ENCODE data around the gene PLD3. TPM values are rescaled to one million over a fixed set of nuclear protein-coding genes. Genes with fewer than 3 reads are reported as not detected.

The PLD3 gene
- total RNA-seq, 4 donors from 2014 or later = 237 to 302 (median 266) TPM

DNA sequence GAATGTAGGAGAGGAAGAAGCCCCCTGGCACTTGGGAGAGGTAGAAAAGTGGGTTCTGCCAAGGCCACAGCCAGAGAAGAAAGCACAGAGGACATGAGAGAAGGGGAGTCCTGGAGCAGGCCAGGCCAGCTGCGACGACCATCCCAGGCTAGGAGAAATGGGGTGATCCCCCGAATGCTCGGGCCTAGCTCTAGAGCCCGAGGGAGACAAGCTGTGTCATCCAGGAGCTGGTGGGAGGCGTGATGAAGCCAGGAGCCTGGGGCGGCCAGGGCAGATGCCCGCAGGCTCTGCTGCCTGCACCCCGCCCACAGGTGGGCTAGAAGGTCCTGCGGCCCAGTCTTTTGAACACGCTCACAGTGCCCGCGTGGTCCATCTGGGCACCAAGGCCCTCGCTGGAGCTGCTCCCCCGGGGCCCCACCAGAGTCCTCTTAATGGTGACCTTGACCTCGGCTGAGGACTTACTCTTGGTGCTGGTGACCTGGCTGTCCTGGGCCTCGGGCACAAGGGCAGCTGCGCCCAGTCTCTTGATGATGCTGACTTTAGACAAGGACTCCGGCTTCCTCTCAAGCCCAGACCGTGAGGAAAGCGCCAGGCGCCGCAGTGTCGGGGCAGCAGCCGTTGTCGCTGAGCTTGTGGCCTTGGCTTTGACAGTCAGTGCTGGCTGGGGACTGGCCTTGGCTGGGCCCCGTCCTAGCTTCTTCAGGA is 26.8 kb upstream of the PLD3 start:
- H3K36me3 ChIP-seq = peaks cover 0 to 91% of the 10 kb centered on the region in 2 donors
- TF ChIP-seq EP300 (IDR thresholded peaks at IDR 0.05) = no peak
- no peak for TF ChIP-seq POLR2A (IDR thresholded peaks at IDR 0.05)
- no peak for TF ChIP-seq POLR2AphosphoS5 (IDR thresholded peaks at IDR 0.05)
- TF ChIP-seq, protein P1, sequence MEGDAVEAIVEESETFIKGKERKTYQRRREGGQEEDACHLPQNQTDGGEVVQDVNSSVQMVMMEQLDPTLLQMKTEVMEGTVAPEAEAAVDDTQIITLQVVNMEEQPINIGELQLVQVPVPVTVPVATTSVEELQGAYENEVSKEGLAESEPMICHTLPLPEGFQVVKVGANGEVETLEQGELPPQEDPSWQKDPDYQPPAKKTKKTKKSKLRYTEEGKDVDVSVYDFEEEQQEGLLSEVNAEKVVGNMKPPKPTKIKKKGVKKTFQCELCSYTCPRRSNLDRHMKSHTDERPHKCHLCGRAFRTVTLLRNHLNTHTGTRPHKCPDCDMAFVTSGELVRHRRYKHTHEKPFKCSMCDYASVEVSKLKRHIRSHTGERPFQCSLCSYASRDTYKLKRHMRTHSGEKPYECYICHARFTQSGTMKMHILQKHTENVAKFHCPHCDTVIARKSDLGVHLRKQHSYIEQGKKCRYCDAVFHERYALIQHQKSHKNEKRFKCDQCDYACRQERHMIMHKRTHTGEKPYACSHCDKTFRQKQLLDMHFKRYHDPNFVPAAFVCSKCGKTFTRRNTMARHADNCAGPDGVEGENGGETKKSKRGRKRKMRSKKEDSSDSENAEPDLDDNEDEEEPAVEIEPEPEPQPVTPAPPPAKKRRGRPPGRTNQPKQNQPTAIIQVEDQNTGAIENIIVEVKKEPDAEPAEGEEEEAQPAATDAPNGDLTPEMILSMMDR (IDR thresholded peaks at IDR 0.05) = no peak

DNA sequence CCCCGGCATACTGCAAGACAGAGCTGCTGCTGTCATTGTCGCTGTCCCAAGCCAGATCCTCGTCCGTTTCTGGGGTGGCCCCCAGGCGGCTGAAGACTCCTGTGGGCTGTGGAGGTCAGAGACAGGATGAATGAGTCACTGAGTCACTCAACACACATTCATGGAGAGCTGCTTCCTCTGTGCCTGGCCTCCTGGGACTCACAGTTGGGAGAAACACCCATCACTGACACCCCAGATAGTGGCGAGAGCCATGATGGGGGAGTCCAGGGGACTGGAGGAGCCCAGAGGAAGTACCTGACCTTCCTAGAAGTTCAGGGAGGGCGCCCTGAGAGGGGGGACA is 26.3 kb upstream of the PLD3 start:
- Histone ChIP-seq H3K4me3 (no peak overlapping the region), H3K4me1 (no peaks in the 10 kb centered on the region), H3K9me3 (no peaks in the 10 kb centered on the region), H3K27me3 (no peaks in the 10 kb centered on the region), H3K36me3 (peaks cover 0 to 94% of the 10 kb centered on the region in 2 donors), H3K27ac (no peak overlapping the region)
- no peak for ATAC-seq
- TF ChIP-seq, protein P1 (IDR thresholded peaks at IDR 0.05) = no peak
- TF ChIP-seq EP300 (IDR thresholded peaks at IDR 0.05) (no peak), POLR2AphosphoS5 (IDR thresholded peaks at IDR 0.05) (no peak), POLR2A (IDR thresholded peaks at IDR 0.05) (no peak)
- WGBS, 2 donors (ENCODE audit: low coverage in 1 of 2) = 100% methylated on average over 2 of the region's 7 CpGs; no CpG with 5 or more reads in 1 of the 2 donors

More for the DNA sequence above, 26.8 kb upstream of the PLD3 start:
- no peaks in the 10 kb centered on the region for H3K4me1 ChIP-seq
- H3K9me3 ChIP-seq = no peaks in the 10 kb centered on the region
- no peak for ATAC-seq
- H3K4me3 ChIP-seq = no peak overlapping the region
- H3K27ac ChIP-seq = no peak overlapping the region
- no peaks in the 10 kb centered on the region for H3K27me3 ChIP-seq
- WGBS, 2 donors (ENCODE audit: low coverage in 1 of 2) = 82 to 100% methylated on average over 1 to 5 of the region's 27 CpGs

DNA sequence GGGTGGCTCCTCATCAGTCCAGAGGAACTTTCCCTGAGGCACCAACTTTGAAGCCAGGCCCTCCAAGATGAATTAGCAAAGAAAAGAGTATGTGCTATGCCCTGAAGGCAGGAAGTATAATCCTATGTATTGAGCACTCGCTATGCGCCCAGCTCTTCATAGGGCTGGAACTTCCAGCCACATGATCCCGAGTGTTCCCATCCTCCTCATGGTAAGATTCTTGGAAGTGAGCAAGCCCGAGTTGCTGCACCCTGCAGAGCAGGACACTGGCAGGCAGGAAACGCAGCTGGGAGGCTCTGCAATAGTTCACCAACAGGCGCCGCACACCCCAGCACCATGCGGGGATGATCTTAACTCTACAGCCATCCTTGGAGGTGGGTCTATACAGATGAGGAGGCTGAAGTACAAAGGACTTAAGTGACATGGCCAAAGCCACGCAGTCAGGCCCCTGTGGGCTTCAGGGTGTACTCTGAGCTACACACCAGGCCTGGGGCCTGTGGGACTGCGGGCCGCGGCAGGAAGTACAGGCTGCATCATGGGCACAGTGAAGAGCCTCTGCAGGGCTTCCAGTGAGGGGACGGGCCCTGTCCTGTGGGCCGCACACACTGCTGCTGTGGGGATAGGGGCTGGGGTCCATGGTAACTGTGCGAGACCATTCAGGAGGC is 25.4 kb upstream of the PLD3 start:
- 80% methylated on average over 1 of the region's 15 CpGs; no CpG with 5 or more reads in 1 of the 2 donors for WGBS, 2 donors (ENCODE audit: low coverage in 1 of 2)
- no peak for ATAC-seq
- TF ChIP-seq EP300 (IDR thresholded peaks at IDR 0.05) = no peak
- TF ChIP-seq, protein P1 (IDR thresholded peaks at IDR 0.05) = no peak
- no peak for TF ChIP-seq POLR2AphosphoS5 (IDR thresholded peaks at IDR 0.05)
- TF ChIP-seq POLR2A (IDR thresholded peaks at IDR 0.05) = no peak
- Histone ChIP-seq H3K36me3 (peaks cover 0 to 95% of the 10 kb centered on the region in 2 donors), H3K27ac (no peak overlapping the region), H3K27me3 (no peaks in the 10 kb centered on the region), H3K4me3 (no peak overlapping the region), H3K4me1 (no peaks in the 10 kb centered on the region), H3K9me3 (no peaks in the 10 kb centered on the region)

DNA sequence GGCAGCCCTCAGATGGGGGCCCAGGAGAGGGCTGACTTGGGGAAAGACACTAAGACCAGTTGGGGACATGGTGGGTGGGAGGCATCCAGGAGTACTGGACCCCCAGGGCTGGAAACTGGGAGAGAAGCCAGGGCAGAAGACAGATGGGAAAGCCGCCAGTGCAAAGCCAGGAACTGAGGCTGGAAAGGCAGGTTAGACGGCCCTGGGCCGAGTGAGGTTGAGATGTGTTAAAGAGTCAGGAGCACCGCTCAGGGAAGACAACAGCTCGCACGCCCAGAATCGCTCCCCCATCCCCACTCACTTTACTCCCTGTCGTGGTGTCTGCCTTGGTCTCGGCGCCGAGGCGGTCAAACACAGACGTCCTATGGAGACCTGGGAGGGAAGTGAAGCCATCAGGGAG is 24.8 kb upstream of the PLD3 start:
- no peak overlapping the region for H3K27ac ChIP-seq

More for the DNA sequence above, 24.8 kb upstream of the PLD3 start:
- no peak for ATAC-seq
- H3K4me1 ChIP-seq = no peaks in the 10 kb centered on the region
- H3K4me3 ChIP-seq = no peak overlapping the region
- H3K9me3 ChIP-seq = no peaks in the 10 kb centered on the region
- H3K27me3 ChIP-seq = no peaks in the 10 kb centered on the region
- no peak for TF ChIP-seq POLR2AphosphoS5 (IDR thresholded peaks at IDR 0.05)
- TF ChIP-seq, protein P1 (IDR thresholded peaks at IDR 0.05) = no peak
- TF ChIP-seq EP300 (IDR thresholded peaks at IDR 0.05) = no peak
- TF ChIP-seq POLR2A (IDR thresholded peaks at IDR 0.05) = no peak
- peaks cover 0 to 96% of the 10 kb centered on the region in 2 donors for H3K36me3 ChIP-seq
- 83 to 85% methylated on average over 1 to 2 of the region's 13 CpGs for WGBS, 2 donors (ENCODE audit: low coverage in 1 of 2)
